CD4-positive, alpha-beta T cell (primary cell): ENCODE results near the gene LDLRAD2. TPM values are rescaled to one million over a fixed set of nuclear protein-coding genes. Genes with fewer than 3 reads are reported as not detected.

Experiments used
- ATAC-seq: fragments of 200-7000 bp; cut with Tn5 transposase; one replicate; pipeline ENCODE4 v1.10.0; 2022; ENCODE audit warnings: mild to moderate bottlenecking; ENCODE audit not compliant: poor library complexity
- CTCF ChIA-PET: fragments of 350-600 bp; sonication (Branson Sonifier 250); formaldehyde crosslinking; loops from one replicate; lab custom pipeline; 2021; ENCODE audit warnings: antibody characterized with exemption, inconsistent platforms; lab: Charles Lee
- POLR2A ChIA-PET: fragments of 350-600 bp; sonication (Branson Sonifier 250); formaldehyde crosslinking; loops from one replicate; lab custom pipeline; 2021; ENCODE audit warnings: antibody characterized with exemption, inconsistent platforms; lab: Charles Lee
- DNase-seq, 14 experiments: peaks; one replicate each; pipeline ENCODE4 v3.0.0-alpha.2; 2013 to 2020; ENCODE audit warnings: mixed read lengths in 2 of 14
- H3K27ac ChIP-seq, 2 donors: one replicate each; pipeline versions ENCODE4 v1.5.1 to v1.7.0; 2013; ENCODE audit warnings: low read length in 2 of 2, low read depth in 1 of 2, mild to moderate bottlenecking in 1 of 2
- H3K27me3 ChIP-seq, 2 experiments: 1 replicate in 1 of 2; 2 replicates in 1 of 2; pipeline versions ENCODE4 v1.6.1 to v1.7.0; 2013; ENCODE audit warnings: low read length in 2 of 2, control low read depth in 1 of 2, mild to moderate bottlenecking in 1 of 2, moderate library complexity in 1 of 2; ENCODE audit not compliant: insufficient read depth in 2 of 2, control insufficient read depth in 1 of 2
- H3K36me3 ChIP-seq: one replicate; pipeline ENCODE4 v1.6.1; 2013; ENCODE audit warnings: low read length, control low read depth; ENCODE audit not compliant: insufficient read depth
- H3K4me1 ChIP-seq: one replicate; pipeline ENCODE4 v1.6.1; 2013; ENCODE audit warnings: low read length, control low read depth; ENCODE audit not compliant: insufficient read depth
- H3K4me3 ChIP-seq: one replicate; pipeline ENCODE4 v1.5.1; 2013; ENCODE audit warnings: mild to moderate bottlenecking, low read length, moderate library complexity
- H3K9me3 ChIP-seq, 2 experiments: 1 replicate in 1 of 2; 2 replicates in 1 of 2; pipeline versions ENCODE4 v1.6.1 to v1.7.0; 2013; ENCODE audit warnings: low read length in 2 of 2, mild to moderate bottlenecking in 2 of 2, control low read depth in 1 of 2, moderate library complexity in 1 of 2; ENCODE audit not compliant: control insufficient read depth in 1 of 2, insufficient read depth in 1 of 2
- H3K27ac Mint-ChIP-seq: one replicate; pipeline ENCODE4 v1.8.0; 2020; ENCODE audit warnings: mixed read lengths
- H3K27me3 Mint-ChIP-seq: one replicate; pipeline ENCODE4 v1.8.0; 2021; ENCODE audit warnings: mixed read lengths
- H3K36me3 Mint-ChIP-seq: one replicate; pipeline ENCODE4 v1.8.0; 2021; ENCODE audit warnings: low read depth, mixed read lengths
- H3K4me1 Mint-ChIP-seq: one replicate; pipeline ENCODE4 v1.8.0; 2021; ENCODE audit warnings: low read depth, mixed read lengths
- H3K4me3 Mint-ChIP-seq: one replicate; pipeline ENCODE4 v1.8.0; 2020; ENCODE audit warnings: mild to moderate bottlenecking, mixed read lengths
- H3K9me3 Mint-ChIP-seq: one replicate; pipeline ENCODE4 v1.8.0; 2020; ENCODE audit warnings: mixed read lengths
- intact Hi-C, 2 experiments: fragments of 100-400 bp; cut with DNase I in 1 of 2; cut with micrococcal nuclease in 1 of 2; formaldehyde crosslinking; loops; one replicate each; pipeline versions ENCODE4 v1.15.1 to v1.9.0; 2023 to 2025; cut with DNase I, micrococcal nuclease
- total RNA-seq, 174 experiments: library from RNA in 2 of 174; stranded (reverse) in 2 of 174; gene quantifications; one replicate each; pipeline ENCODE4 v1.2.3 and lab custom pipeline; 2021 to 2026
- TF ChIP-seq, protein P1 (sequence below): fragments of 200-600 bp; IDR thresholded peaks from one replicate; pipeline ENCODE4 v1.8.0; 2022; ENCODE audit warnings: antibody characterized with exemption, mild to moderate bottlenecking

Gene LDLRAD2
- total RNA-seq, 2 experiments from 2014 or later, result not detected

DNA sequence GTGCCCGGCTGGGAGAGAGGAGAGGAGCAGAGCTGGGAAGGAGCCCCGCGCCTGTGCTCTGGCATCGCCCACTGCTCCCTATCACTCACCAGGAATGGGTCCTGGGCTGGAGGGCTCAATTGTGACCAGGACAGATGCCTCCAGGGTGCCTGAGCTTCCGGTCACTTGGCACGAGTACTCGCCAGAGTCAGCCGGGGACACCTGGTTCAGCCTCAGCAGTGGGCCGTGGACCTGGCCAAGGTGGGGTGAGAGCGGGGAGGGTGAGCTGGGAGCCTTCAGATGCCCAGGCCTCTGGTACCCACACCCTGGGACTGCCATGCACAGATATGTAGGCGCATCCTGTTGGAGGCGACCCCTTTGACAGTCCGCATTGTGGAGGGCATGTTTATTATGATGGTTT lies 31.1 kb downstream of the LDLRAD2 start:
- Mint-ChIP-seq H3K27me3 (no peaks in the 10 kb centered on the region), H3K27ac (no peak overlapping the region)

GRCh38 chr1:21843996-21844395 lies 31.9 kb downstream of the LDLRAD2 start:
- Mint-ChIP-seq H3K27me3 (no peaks in the 10 kb centered on the region), H3K4me1 (no peaks in the 10 kb centered on the region), H3K27ac (no peak overlapping the region), H3K9me3 (no peaks in the 10 kb centered on the region), H3K36me3 (no peaks in the 10 kb centered on the region), H3K4me3 (no peak overlapping the region)
- POLR2A ChIA-PET, result no interaction called here
- CTCF ChIA-PET, result no interaction called here
- TF ChIP-seq, protein P1, sequence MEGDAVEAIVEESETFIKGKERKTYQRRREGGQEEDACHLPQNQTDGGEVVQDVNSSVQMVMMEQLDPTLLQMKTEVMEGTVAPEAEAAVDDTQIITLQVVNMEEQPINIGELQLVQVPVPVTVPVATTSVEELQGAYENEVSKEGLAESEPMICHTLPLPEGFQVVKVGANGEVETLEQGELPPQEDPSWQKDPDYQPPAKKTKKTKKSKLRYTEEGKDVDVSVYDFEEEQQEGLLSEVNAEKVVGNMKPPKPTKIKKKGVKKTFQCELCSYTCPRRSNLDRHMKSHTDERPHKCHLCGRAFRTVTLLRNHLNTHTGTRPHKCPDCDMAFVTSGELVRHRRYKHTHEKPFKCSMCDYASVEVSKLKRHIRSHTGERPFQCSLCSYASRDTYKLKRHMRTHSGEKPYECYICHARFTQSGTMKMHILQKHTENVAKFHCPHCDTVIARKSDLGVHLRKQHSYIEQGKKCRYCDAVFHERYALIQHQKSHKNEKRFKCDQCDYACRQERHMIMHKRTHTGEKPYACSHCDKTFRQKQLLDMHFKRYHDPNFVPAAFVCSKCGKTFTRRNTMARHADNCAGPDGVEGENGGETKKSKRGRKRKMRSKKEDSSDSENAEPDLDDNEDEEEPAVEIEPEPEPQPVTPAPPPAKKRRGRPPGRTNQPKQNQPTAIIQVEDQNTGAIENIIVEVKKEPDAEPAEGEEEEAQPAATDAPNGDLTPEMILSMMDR, result no peak
- intact Hi-C loops, result no loop called here
- H3K4me3 ChIP-seq, result no peak overlapping the region
- ATAC-seq (no peak), DNase-seq (no peak)
- H3K36me3 ChIP-seq, result no peaks in the 10 kb centered on the region
- no peak overlapping the region for H3K27ac ChIP-seq
- H3K9me3 ChIP-seq, result no peaks in the 10 kb centered on the region
- H3K4me1 ChIP-seq, result no peaks in the 10 kb centered on the region
- no peaks in the 10 kb centered on the region for H3K27me3 ChIP-seq

More for the DNA sequence above, 31.1 kb downstream of the LDLRAD2 start:
- Mint-ChIP-seq H3K4me3 (no peak overlapping the region), H3K36me3 (peaks cover 3% of the 10 kb centered on the region), H3K4me1 (no peaks in the 10 kb centered on the region), H3K9me3 (no peaks in the 10 kb centered on the region)
- Histone ChIP-seq H3K4me3 (no peak overlapping the region), H3K9me3 (no peaks in the 10 kb centered on the region), H3K27me3 (no peaks in the 10 kb centered on the region), H3K4me1 (no peaks in the 10 kb centered on the region), H3K27ac (no peak overlapping the region), H3K36me3 (no peaks in the 10 kb centered on the region)
- intact Hi-C loops, result no loop called here
- ATAC-seq (no peak), DNase-seq (no peak)
- ChIA-PET POLR2A (no interaction called here), CTCF (no interaction called here)
- TF ChIP-seq, protein P1, result no peak

GRCh38 chr1:21845646-21846641 lies 33.9 kb downstream of the LDLRAD2 start:
- no peak overlapping the region for H3K27ac ChIP-seq
- intact Hi-C loops, result no loop called here
- no peaks in the 10 kb centered on the region for H3K27me3 Mint-ChIP-seq
- ATAC-seq (no peak), DNase-seq (no peak)
- no peaks in the 10 kb centered on the region for H3K9me3 ChIP-seq
- H3K27me3 ChIP-seq, result no peaks in the 10 kb centered on the region
- ChIA-PET POLR2A (no interaction called here), CTCF (no interaction called here)
- H3K27ac Mint-ChIP-seq, result no peak overlapping the region
- no peaks in the 10 kb centered on the region for H3K36me3 Mint-ChIP-seq
- H3K9me3 Mint-ChIP-seq, result no peaks in the 10 kb centered on the region
- no peaks in the 10 kb centered on the region for H3K36me3 ChIP-seq
- H3K4me3 ChIP-seq, result no peak overlapping the region
- TF ChIP-seq, protein P1, result no peak
- no peaks in the 10 kb centered on the region for H3K4me1 Mint-ChIP-seq
- no peak overlapping the region for H3K4me3 Mint-ChIP-seq
- no peaks in the 10 kb centered on the region for H3K4me1 ChIP-seq
